Renal pelvis (tissue), 4 donors: ENCODE results near the gene TKT. TPM values are rescaled to one million over a fixed set of nuclear protein-coding genes. Genes with fewer than 3 reads are reported as not detected.

ENCODE experiments used
- DNase-seq: peaks from one replicate; pipeline ENCODE4 v3.0.0-alpha.2; 2013
- polyA plus RNA-seq, 3 donors: library from polyadenylated mRNA; unstranded; fragments of 120-200 nt; gene quantifications; one replicate each; pipeline ENCODE4 v1.2.1, GENCODE V29; 2013; ENCODE audit not compliant: insufficient read length in 3 of 3

Gene TKT
- polyA plus RNA-seq, 3 donors, result 107 to 136 (median 127) TPM

DNA sequence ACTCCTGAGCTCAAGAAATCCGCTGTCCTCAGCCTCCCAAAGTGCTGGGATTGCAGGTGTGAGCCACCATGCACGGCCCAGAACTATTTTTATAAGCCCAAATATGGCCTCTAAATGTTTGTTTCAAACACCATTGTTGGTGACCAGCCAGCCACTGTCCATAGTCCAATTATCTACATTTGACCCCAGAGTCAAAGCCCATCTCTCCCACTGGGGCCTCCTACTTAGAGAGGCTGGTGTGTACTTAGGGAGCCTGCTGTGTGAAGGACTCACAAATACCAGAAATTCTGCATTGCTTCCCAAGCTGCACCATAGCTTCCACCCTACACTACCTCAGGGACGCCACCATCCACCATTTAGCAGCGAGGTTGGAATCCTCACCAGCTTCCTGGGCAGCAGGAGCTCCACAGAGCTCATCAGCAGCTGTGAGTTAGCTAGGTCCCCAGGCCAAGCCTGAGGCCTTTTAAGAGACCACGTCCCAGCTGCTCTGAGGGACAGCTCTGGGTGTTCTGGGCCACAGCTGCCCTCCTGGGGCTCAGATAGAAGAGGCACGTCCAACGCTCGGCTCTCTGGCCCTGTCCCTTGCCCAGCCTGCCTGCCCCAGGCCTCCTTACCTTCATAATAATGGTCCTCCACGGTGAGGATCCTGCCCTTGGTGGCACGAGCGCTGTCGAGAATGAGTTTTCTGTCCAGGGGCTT lies 29.5 kb downstream of the TKT start:
- no peak for DNase-seq

GRCh38 chr3:53225651-53226050 lies 30.2 kb downstream of the TKT start:
- DNase-seq, result no peak

- no peak for DNase-seq
Observed at GRCh38 chr3:53225181-53225580, 30.6 kb downstream of the TKT start.

DNA sequence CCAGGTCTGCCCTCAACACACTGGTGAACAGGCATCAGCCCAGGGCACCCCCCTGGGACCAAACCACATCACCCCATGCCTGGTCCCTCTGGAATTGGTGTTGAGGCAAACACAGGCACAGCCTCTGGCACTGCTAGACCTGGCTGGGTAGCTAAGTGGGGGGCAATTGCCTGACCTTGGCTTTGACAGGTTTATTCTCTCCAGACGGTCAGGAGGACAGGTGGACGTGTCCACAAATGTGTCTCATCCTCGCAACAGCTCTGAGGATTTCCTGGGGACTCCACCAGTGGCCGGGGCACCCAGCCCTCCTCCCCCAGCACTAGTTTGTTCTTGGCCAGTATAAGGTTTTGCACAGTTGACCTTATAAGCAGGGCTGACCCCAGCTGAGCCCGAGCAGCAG lies 31.3 kb downstream of the TKT start:
- DNase-seq, result no peak

DNA sequence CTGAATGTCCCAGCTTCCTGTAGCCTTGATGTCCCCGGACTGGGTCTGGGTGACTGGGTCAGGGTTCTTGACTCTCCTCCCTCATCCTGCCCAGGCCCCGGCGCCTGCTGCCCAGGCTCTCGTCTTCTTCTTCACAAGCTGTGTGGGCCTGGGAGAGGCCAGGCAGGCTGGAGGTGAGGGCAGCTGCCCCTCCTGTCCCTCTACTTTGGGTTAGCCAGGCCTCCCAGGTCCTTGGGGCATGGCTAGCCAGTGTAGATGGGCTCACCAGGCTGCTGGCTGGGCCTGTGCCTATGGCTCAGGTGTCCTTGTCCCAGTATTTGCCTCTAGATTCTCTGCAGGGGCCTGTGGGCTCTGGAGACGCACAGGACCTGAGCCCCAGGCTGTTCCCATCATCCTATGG lies 31.8 kb downstream of the TKT start:
- DNase-seq, result no peak

- DNase-seq, result no peak
Observed at GRCh38 chr3:53223541-53223966, 32.3 kb downstream of the TKT start.

DNA sequence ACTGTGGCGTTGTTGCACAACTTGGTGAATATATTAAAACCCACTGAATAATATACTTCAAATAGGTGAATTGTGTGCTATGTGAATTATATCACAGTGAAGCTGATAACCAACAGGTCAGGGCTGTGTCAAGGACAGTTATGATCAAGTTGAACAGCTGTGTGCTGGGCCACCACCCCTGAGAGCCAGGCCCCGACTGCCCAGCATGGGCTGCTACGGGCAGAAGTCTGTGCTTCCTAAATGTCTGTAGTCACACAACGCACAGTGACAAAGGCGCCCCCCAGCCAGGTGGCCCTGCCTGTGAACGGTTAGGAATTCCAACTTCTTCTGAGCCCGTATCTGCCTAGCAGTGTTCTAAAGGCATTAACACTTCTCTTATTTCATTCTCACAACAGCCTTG lies 32.8 kb downstream of the TKT start:
- DNase-seq, result no peak

- no peak for DNase-seq
Observed at GRCh38 chr3:53222183-53222901, 33.5 kb downstream of the TKT start.

DNA sequence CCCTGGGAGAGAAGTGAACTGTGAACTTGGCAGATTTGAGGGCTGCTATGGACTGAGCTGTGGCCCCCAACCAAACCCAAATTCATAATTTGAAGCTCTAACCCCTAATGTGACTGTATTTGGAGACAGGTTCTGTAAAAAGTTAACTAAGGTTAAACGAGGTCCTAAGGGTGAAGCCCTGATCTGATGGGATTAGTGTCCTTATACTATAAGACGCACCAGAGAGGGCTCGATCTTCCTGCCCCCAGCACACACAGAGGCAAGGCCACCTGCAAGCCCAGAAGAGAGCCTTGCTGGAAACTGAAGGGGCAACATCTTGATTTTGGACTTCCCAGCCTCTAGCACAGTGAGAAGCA lies 34.0 kb downstream of the TKT start:
- DNase-seq, result no peak

DNA sequence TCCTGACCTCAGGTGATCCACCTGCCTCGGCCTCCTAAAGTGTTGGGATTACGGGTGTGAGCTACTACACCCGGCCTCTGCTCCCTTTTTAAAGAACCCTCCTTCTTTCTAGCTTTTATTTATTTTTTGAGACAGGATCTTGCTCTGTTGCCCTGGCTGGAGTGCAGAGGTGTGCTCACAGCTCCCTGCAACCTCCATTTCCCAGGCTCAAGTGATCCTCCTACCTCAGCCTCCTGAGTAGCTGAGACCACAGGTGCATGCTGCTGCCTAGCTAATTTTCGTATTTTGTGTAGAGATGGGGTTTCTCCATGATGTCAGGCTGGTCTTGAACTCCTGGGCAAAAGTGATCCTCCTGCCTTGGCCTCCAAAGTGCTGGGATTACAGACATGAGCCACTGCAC lies 34.5 kb downstream of the TKT start:
- DNase-seq, result no peak

GRCh38 chr3:53219895-53220483 lies 35.8 kb downstream of the TKT start:
- peak; percentile 68 for DNase-seq

DNA sequence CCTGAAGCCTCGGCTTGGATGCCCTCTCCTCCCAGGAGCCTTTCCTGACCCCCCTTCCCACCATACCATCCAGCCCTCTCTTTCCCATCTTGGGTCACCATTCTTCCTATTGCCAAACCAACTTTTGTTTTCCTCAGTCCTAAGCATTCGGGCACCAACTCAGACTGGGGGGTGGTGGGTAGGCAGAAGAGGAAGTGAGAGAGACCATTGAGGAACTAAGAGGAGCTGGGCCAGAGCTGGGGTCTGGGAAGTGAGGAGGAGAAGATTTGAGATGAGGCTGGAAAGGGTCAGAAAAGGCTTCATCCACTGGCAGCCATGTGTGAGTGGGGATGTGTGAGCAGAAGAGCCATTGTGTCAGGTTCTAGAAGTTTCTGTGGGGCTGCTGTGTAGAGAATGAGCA lies 37.7 kb downstream of the TKT start:
- no peak for DNase-seq

- DNase-seq, result no peak
Observed at GRCh38 chr3:53217175-53217574, 38.6 kb downstream of the TKT start.

- no peak for DNase-seq
Observed at GRCh38 chr3:53216723-53217122, 39.1 kb downstream of the TKT start.

GRCh38 chr3:53215816-53216215 lies 40.0 kb downstream of the TKT start:
- DNase-seq, result no peak

GRCh38 chr3:53213276-53213675 lies 42.5 kb downstream of the TKT start:
- DNase-seq, result no peak

DNA sequence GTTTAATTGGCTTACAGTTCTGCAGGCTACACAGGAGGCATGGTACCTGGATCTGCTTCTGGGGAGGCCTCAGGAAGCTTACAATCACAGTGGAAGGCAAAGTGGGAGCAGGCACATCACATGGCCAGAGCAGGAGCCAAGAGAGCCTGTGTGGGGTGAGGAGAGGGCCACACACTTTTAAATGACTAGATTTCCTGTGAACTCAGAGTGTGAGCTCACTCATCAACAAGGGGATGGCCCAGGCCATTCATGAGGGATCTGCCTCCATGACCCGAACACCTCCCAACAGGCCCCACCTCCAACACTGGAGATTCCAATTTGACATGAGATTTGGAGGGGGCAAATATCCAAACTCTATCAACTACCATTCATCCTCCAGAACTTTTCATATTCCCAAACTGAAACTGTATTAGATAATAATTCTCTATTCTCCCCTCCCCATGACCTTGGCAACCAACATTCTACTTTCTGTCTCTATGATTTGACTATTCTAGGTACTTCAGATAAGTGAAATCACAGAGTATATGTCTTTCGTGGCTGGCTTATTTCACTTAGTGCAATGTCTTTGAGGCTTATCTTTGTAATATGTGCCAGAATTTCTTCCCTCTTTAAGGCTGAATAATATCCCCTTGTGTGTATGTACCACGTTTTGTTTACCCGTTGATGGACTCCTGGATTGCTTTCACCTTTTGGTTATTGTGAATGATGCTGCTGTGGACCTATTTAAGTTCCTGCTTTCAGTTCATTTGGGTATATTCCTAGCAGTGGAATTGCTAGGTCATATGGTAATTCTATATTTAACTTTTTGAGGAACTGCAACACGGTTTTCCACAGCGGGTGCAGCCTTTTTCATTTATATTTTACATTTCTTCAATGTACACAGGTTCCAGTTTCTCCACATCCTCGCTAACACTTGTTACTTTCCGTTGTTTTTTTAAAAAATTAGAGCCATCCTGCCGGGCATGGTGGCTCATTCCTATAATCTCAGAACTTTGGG lies 43.8 kb downstream of the TKT start:
- DNase-seq, result no peak

DNA sequence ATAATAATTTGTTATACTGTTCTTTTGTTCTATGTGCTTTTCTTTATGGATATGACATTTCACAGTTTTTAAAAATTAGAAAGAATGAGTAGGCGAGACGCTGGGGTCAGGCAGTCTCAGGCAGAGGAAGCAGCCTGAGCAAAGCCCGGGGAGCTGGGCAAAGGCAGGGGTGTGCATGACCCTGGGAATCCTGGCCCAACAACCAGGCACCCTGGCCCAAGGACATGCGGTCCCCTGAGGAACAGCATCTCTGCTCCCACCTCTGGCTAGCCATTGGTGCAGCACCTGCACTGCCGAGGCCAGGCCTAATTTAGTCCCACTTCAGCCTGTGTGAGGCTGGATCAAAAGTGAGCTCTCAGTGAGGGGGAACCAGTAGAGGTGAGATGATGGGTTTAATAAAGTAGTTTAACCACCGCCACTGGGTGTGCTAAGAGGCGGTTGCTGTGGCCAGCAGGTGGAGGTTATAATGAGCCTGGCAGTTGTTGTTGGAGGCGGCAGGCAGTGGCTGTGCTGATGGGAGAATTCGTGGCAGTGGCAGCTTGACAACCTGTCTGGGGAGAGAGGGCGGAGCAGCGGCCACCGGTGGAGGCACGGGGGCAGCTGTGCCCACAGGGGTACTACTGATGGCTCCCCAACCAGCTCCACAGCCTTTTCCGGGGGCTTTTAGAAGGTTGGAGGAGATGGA lies 53.3 kb downstream of the TKT start:
- DNase-seq, result no peak

DNA sequence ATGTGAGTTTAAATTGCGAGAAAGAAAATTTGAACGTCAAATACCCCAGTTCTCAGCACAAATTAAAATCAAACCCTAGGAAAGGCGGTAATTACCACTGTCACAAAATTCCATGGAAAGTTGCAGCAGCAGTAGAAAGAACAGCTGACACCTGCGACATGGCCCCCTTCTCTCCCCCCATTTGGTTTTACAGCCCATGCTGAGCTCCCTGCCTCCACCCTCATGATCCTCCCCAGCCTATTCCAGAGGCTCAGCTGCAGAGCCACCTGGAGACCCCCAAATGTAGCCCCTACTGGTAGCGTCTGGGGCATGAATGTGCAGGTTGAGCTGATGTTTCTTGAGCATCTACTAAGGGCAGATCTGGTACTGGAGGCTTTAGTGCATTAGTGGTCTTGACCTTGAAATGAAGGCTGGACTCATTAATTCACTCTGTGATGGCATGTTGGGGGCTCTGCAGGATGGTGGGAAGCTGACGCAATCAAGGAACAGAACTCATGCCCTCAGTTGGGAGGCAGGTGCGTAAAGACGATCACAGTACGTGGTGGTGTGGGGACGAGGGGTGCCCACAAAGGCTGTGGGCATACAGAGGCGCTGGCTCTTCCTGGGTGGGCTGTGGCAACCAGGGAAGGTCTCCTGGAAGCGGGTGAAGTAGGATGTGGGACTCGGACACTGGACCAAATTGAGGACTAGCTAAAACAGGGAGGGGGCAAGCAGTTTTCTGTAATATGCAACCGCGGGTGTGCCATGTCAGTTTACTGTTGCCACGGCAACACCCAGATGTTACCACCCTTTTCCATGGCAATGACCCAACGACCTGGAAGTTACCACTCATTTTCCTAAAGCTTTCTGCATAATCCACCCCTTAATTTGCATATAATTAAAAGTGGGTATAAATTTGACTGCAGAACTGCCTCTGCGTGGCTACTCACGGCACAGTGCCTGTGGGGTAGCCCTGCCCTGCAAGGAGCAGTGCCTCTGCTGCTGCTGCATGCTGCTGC lies 55.0 kb downstream of the TKT start:
- no peak for DNase-seq

- DNase-seq, result no peak
Observed at GRCh38 chr3:53199834-53200233, 56.0 kb downstream of the TKT start.
